ENCODE results near the gene VIT.

- TF ChIP-seq, protein P1, sequence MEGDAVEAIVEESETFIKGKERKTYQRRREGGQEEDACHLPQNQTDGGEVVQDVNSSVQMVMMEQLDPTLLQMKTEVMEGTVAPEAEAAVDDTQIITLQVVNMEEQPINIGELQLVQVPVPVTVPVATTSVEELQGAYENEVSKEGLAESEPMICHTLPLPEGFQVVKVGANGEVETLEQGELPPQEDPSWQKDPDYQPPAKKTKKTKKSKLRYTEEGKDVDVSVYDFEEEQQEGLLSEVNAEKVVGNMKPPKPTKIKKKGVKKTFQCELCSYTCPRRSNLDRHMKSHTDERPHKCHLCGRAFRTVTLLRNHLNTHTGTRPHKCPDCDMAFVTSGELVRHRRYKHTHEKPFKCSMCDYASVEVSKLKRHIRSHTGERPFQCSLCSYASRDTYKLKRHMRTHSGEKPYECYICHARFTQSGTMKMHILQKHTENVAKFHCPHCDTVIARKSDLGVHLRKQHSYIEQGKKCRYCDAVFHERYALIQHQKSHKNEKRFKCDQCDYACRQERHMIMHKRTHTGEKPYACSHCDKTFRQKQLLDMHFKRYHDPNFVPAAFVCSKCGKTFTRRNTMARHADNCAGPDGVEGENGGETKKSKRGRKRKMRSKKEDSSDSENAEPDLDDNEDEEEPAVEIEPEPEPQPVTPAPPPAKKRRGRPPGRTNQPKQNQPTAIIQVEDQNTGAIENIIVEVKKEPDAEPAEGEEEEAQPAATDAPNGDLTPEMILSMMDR (conservative IDR thresholded peaks at IDR 0.05; ENCODE audit: low read depth, low read length) = no peak
- TF ChIP-seq EZH2 (IDR thresholded peaks at IDR 0.05; ENCODE audit: low read length, unreplicated experiment) (no peak), EZH2phosphoT487 (IDR thresholded peaks at IDR 0.05; ENCODE audit: borderline replicate concordance, low read length) (no peak)
These were observed 19.1 kb upstream of the VIT start for GRCh38 chr2:36677386-36677785.
